ENCODE results near the gene ERC2.

ERC2 gene

GRCh38 chr3:55588146-55588765 is 880.0 kb downstream of the ERC2 start:
- TF ChIP-seq CTCF (conservative IDR thresholded peaks at IDR 0.05; ENCODE audit: low read length): no peak
- TF ChIP-seq EZH2phosphoT487 (IDR thresholded peaks at IDR 0.05; ENCODE audit: borderline replicate concordance): no peak
- no peaks in the 10 kb centered on the region for H3K27me3 ChIP-seq (ENCODE audit: insufficient read depth, low read length, poor library complexity, severe bottlenecking)
- H3K9ac ChIP-seq (ENCODE audit: low read depth, low read length, poor library complexity, severe bottlenecking): no peak overlapping the region

GRCh38 chr3:55585856-55586255 is 882.4 kb downstream of the ERC2 start:
- Histone ChIP-seq H3K4me3 (ENCODE audit: low read length, poor library complexity, severe bottlenecking) (no peak overlapping the region), H3K27me3 (ENCODE audit: insufficient read depth, low read length, poor library complexity, severe bottlenecking) (no peaks in the 10 kb centered on the region), H3K9me3 (ENCODE audit: insufficient read depth, low read depth, low read length) (no peaks in the 10 kb centered on the region), H2AFZ (ENCODE audit: low read length) (no peak overlapping the region), H3F3A (ENCODE audit: low read depth) (no peaks in the 10 kb centered on the region), H3K4me2 (ENCODE audit: low read depth, low read length, poor library complexity, severe bottlenecking) (no peak overlapping the region), H3K9me2 (replicated peaks; ENCODE audit: low read depth, low read length) (no peaks in the 10 kb centered on the region), H3K9ac (ENCODE audit: low read depth, low read length, poor library complexity, severe bottlenecking) (no peak overlapping the region), H3K79me2 (ENCODE audit: insufficient read depth, low read length) (no peaks in the 10 kb centered on the region), H3K36me3 (ENCODE audit: insufficient read depth, low read length) (no peaks in the 10 kb centered on the region), H3K4me1 (ENCODE audit: insufficient read depth, low read length, poor library complexity, severe bottlenecking) (peaks cover 5% of the 10 kb centered on the region), H4K20me1 (ENCODE audit: insufficient read depth, low read length, poor library complexity, severe bottlenecking) (no peaks in the 10 kb centered on the region)
- TF ChIP-seq CTCF (conservative IDR thresholded peaks at IDR 0.05; ENCODE audit: low read length) (no peak), EZH2phosphoT487 (IDR thresholded peaks at IDR 0.05; ENCODE audit: borderline replicate concordance) (no peak)

More at GRCh38 chr3:55588146-55588765, 880.0 kb downstream of the ERC2 start:
- H2AFZ ChIP-seq (ENCODE audit: low read length): no peak overlapping the region
- H3F3A ChIP-seq (ENCODE audit: low read depth): no peaks in the 10 kb centered on the region
- H3K4me3 ChIP-seq (ENCODE audit: low read length, poor library complexity, severe bottlenecking): no peak overlapping the region
- H3K36me3 ChIP-seq (ENCODE audit: insufficient read depth, low read length): no peaks in the 10 kb centered on the region
- H3K4me1 ChIP-seq (ENCODE audit: insufficient read depth, low read length, poor library complexity, severe bottlenecking): peaks cover 5% of the 10 kb centered on the region
- H3K9me2 ChIP-seq (replicated peaks; ENCODE audit: low read depth, low read length): no peaks in the 10 kb centered on the region
- no peaks in the 10 kb centered on the region for H4K20me1 ChIP-seq (ENCODE audit: insufficient read depth, low read length, poor library complexity, severe bottlenecking)
- H3K9me3 ChIP-seq (ENCODE audit: insufficient read depth, low read depth, low read length): no peaks in the 10 kb centered on the region
- no peaks in the 10 kb centered on the region for H3K79me2 ChIP-seq (ENCODE audit: insufficient read depth, low read length)
- H3K4me2 ChIP-seq (ENCODE audit: low read depth, low read length, poor library complexity, severe bottlenecking): no peak overlapping the region

- no peak overlapping the region for H3K9ac ChIP-seq (ENCODE audit: low read depth, low read length, poor library complexity, severe bottlenecking)
- no peaks in the 10 kb centered on the region for H3K9me3 ChIP-seq (ENCODE audit: insufficient read depth, low read depth, low read length)
- no peaks in the 10 kb centered on the region for H3K79me2 ChIP-seq (ENCODE audit: insufficient read depth, low read length)
- H2AFZ ChIP-seq (ENCODE audit: low read length): no peak overlapping the region
- H3K36me3 ChIP-seq (ENCODE audit: insufficient read depth, low read length): no peaks in the 10 kb centered on the region
- no peaks in the 10 kb centered on the region for H3K27me3 ChIP-seq (ENCODE audit: insufficient read depth, low read length, poor library complexity, severe bottlenecking)
- H3K4me2 ChIP-seq (ENCODE audit: low read depth, low read length, poor library complexity, severe bottlenecking): no peak overlapping the region
- no peaks in the 10 kb centered on the region for H3K9me2 ChIP-seq (replicated peaks; ENCODE audit: low read depth, low read length)
- H3F3A ChIP-seq (ENCODE audit: low read depth): no peaks in the 10 kb centered on the region
- H4K20me1 ChIP-seq (ENCODE audit: insufficient read depth, low read length, poor library complexity, severe bottlenecking): no peaks in the 10 kb centered on the region
- H3K4me3 ChIP-seq (ENCODE audit: low read length, poor library complexity, severe bottlenecking): no peak overlapping the region
- no peak for TF ChIP-seq CTCF (conservative IDR thresholded peaks at IDR 0.05; ENCODE audit: low read length)
- no peak for TF ChIP-seq EZH2phosphoT487 (IDR thresholded peaks at IDR 0.05; ENCODE audit: borderline replicate concordance)
- H3K4me1 ChIP-seq (ENCODE audit: insufficient read depth, low read length, poor library complexity, severe bottlenecking): peaks cover 5% of the 10 kb centered on the region
Observed at GRCh38 chr3:55584716-55585368, 883.4 kb downstream of the ERC2 start.
